GM21737 (cell line): ENCODE data around the gene CLEC4F.

Experiments used
- ATAC-seq: cut with Tn5 transposase; IDR thresholded peaks from one replicate; pipeline ENCODE4 v1.9.1; 2021; ENCODE audit warnings: mild to moderate bottlenecking, moderate library complexity; ENCODE audit not compliant: unreplicated experiment

Gene CLEC4F

GRCh38 chr2:70820499-70820898 is at the start of gene CLEC4F:
Gene CLEC4F, minus strand, starts transcription at chr2:70820599. Its CDS starts 76 bp downstream, at chr2:70820523.
- ATAC-seq: no peak

GRCh38 chr2:70868970-70869369 is 48.6 kb upstream of the CLEC4F start:
- no peak for ATAC-seq

- ATAC-seq: no peak
Measured at GRCh38 chr2:70861777-70862625, 41.6 kb upstream of the CLEC4F start.

GRCh38 chr2:70855667-70856066 is 35.3 kb upstream of the CLEC4F start:
- ATAC-seq: no peak

- ATAC-seq: no peak
Measured at GRCh38 chr2:70854411-70854810, 34.0 kb upstream of the CLEC4F start.

- ATAC-seq: no peak
Measured at GRCh38 chr2:70852824-70853223, 32.4 kb upstream of the CLEC4F start.

GRCh38 chr2:70851704-70852103 is 31.3 kb upstream of the CLEC4F start:
- no peak for ATAC-seq

- no peak for ATAC-seq
Measured at GRCh38 chr2:70850925-70851324, 30.5 kb upstream of the CLEC4F start.

- ATAC-seq: no peak
Measured at GRCh38 chr2:70842401-70842800, 22.0 kb upstream of the CLEC4F start.

GRCh38 chr2:70837980-70838925 is 17.9 kb upstream of the CLEC4F start:
- no peak for ATAC-seq

- no peak for ATAC-seq
Measured at GRCh38 chr2:70835643-70836042, 15.2 kb upstream of the CLEC4F start, which contains the start of gene CD207. Gene CD207, minus strand, starts transcription at chr2:70835816. Its CDS starts 40 bp downstream, at chr2:70835776.

- ATAC-seq: no peak
Measured at GRCh38 chr2:70834881-70835280, 14.5 kb upstream of the CLEC4F start.

- no peak for ATAC-seq
Measured at GRCh38 chr2:70834106-70834505, 13.7 kb upstream of the CLEC4F start.

- no peak for ATAC-seq
Measured at GRCh38 chr2:70833246-70833645, 12.8 kb upstream of the CLEC4F start.

GRCh38 chr2:70832386-70832785 is 12.0 kb upstream of the CLEC4F start:
- no peak for ATAC-seq

GRCh38 chr2:70831861-70832260 is 11.5 kb upstream of the CLEC4F start:
- no peak for ATAC-seq

- no peak for ATAC-seq
Measured at GRCh38 chr2:70830366-70830765, 10.0 kb upstream of the CLEC4F start.

GRCh38 chr2:70829916-70830315 is 9.5 kb upstream of the CLEC4F start:
- ATAC-seq: no peak

GRCh38 chr2:70828914-70829824 is 8.8 kb upstream of the CLEC4F start:
- ATAC-seq: no peak

- no peak for ATAC-seq
Measured at GRCh38 chr2:70828115-70828514, 7.7 kb upstream of the CLEC4F start.

- ATAC-seq: no peak
Measured at GRCh38 chr2:70827388-70827787, 7.0 kb upstream of the CLEC4F start.
